ENCODE data around the gene SLC9B2. TPM values are rescaled to one million over a fixed set of nuclear protein-coding genes. Genes with fewer than 3 reads are reported as not detected.

SLC9B2 gene
- total RNA-seq, 1 experiment from 2014 or later = 28.0 TPM

DNA sequence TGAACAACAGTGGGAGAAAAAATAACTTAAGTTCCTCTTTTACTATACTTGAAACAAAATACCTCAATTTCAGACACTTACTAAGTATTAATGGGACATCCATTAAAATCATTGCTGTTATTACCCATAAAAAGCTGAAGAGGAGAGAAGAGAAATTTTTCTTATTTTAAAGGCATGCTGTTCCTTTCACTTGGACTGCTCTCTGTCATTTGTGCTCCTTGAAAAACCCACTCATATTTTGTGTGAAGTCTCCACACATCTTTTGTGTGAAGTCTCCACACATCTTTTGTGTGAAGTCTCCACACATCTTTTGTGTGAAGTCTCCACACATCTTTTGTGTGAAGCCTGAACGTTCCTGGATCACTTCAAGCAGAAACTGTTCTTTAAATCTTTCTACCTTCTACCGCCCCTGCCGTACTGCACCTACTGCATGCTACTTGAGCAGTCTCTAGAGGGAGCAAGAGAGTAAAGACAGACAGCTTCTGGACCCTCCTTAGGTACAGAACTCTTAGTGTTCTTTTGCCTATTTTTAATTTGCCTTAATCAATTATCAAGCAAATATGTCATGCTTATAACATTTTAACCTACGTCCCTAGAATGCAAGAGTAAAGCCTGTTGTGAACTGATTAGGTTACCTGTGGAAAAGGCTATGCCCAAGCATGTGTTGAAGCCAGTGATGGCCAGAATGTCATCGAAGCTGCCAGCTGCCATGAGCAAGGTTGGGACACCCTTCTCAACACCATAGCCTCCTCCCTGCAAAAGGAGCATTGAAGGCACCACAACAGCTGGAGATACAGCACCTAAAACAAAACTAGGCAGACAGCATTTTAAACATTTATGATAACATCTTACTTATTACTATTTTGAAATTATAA, 29.9 kb downstream of the SLC9B2 start:
- POLR2A ChIA-PET (ENCODE audit: low non-redundant PET) = no interaction called here
- CTCF ChIA-PET = interaction anchor here (0.5 kb wide), 1 partner anchor 434 kb away, joined by 3 read pairs; no protein-coding TSS in a partner anchor
- Histone ChIP-seq H3K36me3 (ENCODE audit: insufficient read depth, low read length, poor library complexity, severe bottlenecking) (no peaks in the 10 kb centered on the region), H3K4me1 (ENCODE audit: insufficient read depth, low read length, poor library complexity, severe bottlenecking) (no peaks in the 10 kb centered on the region), H3K9me3 (ENCODE audit: low read depth, low read length, poor library complexity, severe bottlenecking) (no peaks in the 10 kb centered on the region), H3K27me3 (replicated peaks; ENCODE audit: insufficient read depth, low read depth, low read length, poor library complexity) (no peaks in the 10 kb centered on the region), H3K4me3 (ENCODE audit: low read depth, low read length, poor library complexity, severe bottlenecking) (no peak overlapping the region), H3K27ac (ENCODE audit: low read depth, low read length, poor library complexity, severe bottlenecking) (no peak overlapping the region)
- intact Hi-C loops (cut with micrococcal nuclease; ENCODE audit: unreplicated experiment) = loop anchor here (10.0 kb wide), 1 partner anchor 888 kb away; no protein-coding TSS in a partner anchor
- DNase-seq (ENCODE audit: low spot score) = peak; percentile 61
- TF ChIP-seq, protein P1, sequence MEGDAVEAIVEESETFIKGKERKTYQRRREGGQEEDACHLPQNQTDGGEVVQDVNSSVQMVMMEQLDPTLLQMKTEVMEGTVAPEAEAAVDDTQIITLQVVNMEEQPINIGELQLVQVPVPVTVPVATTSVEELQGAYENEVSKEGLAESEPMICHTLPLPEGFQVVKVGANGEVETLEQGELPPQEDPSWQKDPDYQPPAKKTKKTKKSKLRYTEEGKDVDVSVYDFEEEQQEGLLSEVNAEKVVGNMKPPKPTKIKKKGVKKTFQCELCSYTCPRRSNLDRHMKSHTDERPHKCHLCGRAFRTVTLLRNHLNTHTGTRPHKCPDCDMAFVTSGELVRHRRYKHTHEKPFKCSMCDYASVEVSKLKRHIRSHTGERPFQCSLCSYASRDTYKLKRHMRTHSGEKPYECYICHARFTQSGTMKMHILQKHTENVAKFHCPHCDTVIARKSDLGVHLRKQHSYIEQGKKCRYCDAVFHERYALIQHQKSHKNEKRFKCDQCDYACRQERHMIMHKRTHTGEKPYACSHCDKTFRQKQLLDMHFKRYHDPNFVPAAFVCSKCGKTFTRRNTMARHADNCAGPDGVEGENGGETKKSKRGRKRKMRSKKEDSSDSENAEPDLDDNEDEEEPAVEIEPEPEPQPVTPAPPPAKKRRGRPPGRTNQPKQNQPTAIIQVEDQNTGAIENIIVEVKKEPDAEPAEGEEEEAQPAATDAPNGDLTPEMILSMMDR (conservative IDR thresholded peaks at IDR 0.05; ENCODE audit: low read depth, low read length) = peak; percentile 81
- no peak for TF ChIP-seq EZH2 (IDR thresholded peaks at IDR 0.05; ENCODE audit: borderline replicate concordance, low read depth, low read length, poor library complexity, severe bottlenecking)
- BruUV-seq (replicated peaks) = no TSS peak

DNA sequence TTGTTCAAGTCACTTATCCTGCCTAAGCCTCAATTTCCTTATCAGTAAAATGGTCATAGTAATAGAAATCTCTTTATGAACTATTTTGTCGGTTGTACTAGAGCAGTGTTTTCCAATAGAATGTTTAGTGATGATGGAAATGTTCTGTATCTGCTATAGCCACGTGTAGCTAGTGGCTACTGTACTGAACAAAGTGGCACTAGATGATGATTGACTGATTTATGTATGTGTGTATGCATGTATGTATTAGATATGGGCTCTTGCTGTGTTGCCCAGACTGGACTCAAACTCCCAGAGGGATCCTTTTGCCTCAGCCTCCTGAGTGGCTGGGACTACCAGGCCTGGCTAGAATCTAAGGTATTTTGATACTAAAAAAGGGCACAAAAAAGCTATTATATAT, 32.4 kb downstream of the SLC9B2 start:
- BruUV-seq (replicated peaks) = no TSS peak
- CTCF ChIA-PET = no interaction called here
- POLR2A ChIA-PET (ENCODE audit: low non-redundant PET) = no interaction called here
- no peaks in the 10 kb centered on the region for H3K4me1 ChIP-seq (ENCODE audit: insufficient read depth, low read length, poor library complexity, severe bottlenecking)
- H3K9me3 ChIP-seq (ENCODE audit: low read depth, low read length, poor library complexity, severe bottlenecking) = no peaks in the 10 kb centered on the region
- DNase-seq (ENCODE audit: low spot score) = no peak
- H3K36me3 ChIP-seq (ENCODE audit: insufficient read depth, low read length, poor library complexity, severe bottlenecking) = no peaks in the 10 kb centered on the region
- H3K4me3 ChIP-seq (ENCODE audit: low read depth, low read length, poor library complexity, severe bottlenecking) = no peak overlapping the region
- TF ChIP-seq, protein P1 (conservative IDR thresholded peaks at IDR 0.05; ENCODE audit: low read depth, low read length) = no peak
- TF ChIP-seq EZH2 (IDR thresholded peaks at IDR 0.05; ENCODE audit: borderline replicate concordance, low read depth, low read length, poor library complexity, severe bottlenecking) = no peak
- H3K27me3 ChIP-seq (replicated peaks; ENCODE audit: insufficient read depth, low read depth, low read length, poor library complexity) = no peaks in the 10 kb centered on the region
- H3K27ac ChIP-seq (ENCODE audit: low read depth, low read length, poor library complexity, severe bottlenecking) = no peak overlapping the region
- intact Hi-C loops (cut with micrococcal nuclease; ENCODE audit: unreplicated experiment) = loop anchor here (10.0 kb wide), 1 partner anchor 891 kb away; no protein-coding TSS in a partner anchor

DNA sequence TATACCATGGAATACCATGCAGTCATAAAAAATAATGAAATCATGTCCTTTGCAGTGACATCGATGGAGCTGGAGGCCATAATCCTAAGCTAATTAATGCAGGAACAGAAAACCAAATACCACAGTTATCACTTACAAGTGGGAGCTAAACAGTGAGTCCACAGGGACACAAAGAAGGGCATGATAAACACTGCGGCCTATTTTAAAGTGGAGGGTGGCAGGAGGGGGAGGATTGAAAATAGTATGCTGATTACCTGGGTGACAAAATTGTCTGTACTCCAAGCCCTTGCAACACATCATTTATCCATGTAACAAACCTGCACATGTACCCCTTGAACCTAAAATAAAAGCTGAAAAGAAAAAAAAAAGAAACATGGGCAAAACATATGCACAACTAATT, 40.4 kb downstream of the SLC9B2 start:
- TF ChIP-seq EZH2 (IDR thresholded peaks at IDR 0.05; ENCODE audit: borderline replicate concordance, low read depth, low read length, poor library complexity, severe bottlenecking) = no peak
- TF ChIP-seq, protein P1 (conservative IDR thresholded peaks at IDR 0.05; ENCODE audit: low read depth, low read length) = no peak
- POLR2A ChIA-PET (ENCODE audit: low non-redundant PET) = no interaction called here
- CTCF ChIA-PET = no interaction called here
- BruUV-seq (replicated peaks) = no TSS peak
- intact Hi-C loops (cut with micrococcal nuclease; ENCODE audit: unreplicated experiment) = no loop called here
- DNase-seq (ENCODE audit: low spot score) = no peak
- no peak overlapping the region for H3K27ac ChIP-seq (ENCODE audit: low read depth, low read length, poor library complexity, severe bottlenecking)
- H3K4me1 ChIP-seq (ENCODE audit: insufficient read depth, low read length, poor library complexity, severe bottlenecking) = no peaks in the 10 kb centered on the region
- no peaks in the 10 kb centered on the region for H3K36me3 ChIP-seq (ENCODE audit: insufficient read depth, low read length, poor library complexity, severe bottlenecking)
- H3K4me3 ChIP-seq (ENCODE audit: low read depth, low read length, poor library complexity, severe bottlenecking) = no peak overlapping the region
- H3K27me3 ChIP-seq (replicated peaks; ENCODE audit: insufficient read depth, low read depth, low read length, poor library complexity) = no peaks in the 10 kb centered on the region
- H3K9me3 ChIP-seq (ENCODE audit: low read depth, low read length, poor library complexity, severe bottlenecking) = no peaks in the 10 kb centered on the region
